Epithelial cell of esophagus (primary cell): ENCODE measurements around the gene ZC2HC1B.

Experiments used
- DNase-seq: peaks from one replicate; pipeline ENCODE4 v3.0.0; 2010; ENCODE audit warnings: low read depth
- H3K4me3 ChIP-seq: 2 replicates; pipeline ENCODE4 v1.5.1; 2011; ENCODE audit warnings: mild to moderate bottlenecking, low read length, control low read depth
- CTCF ChIP-seq: IDR thresholded peaks from 2 replicates; pipeline ENCODE4 v1.5.1; 2011; ENCODE audit warnings: low read depth, mild to moderate bottlenecking, low read length, control low read depth, inconsistent platforms; ENCODE audit not compliant: insufficient read depth; ENCODE audit errors: missing control alignments

ZC2HC1B gene

GRCh38 chr6:143864234-143864633 lies at the start of gene ZC2HC1B:
Gene ZC2HC1B (plus strand): TSS chr6:143864474. CDS start chr6:143864540, 66 bp downstream.
- H3K4me3 ChIP-seq: no peak within 1 kb of the TSS
- no peak for TF ChIP-seq CTCF
- no peak for DNase-seq

GRCh38 chr6:143817621-143818020 lies 46.7 kb upstream of the ZC2HC1B start:
- DNase-seq: no peak
- TF ChIP-seq CTCF: no peak
- H3K4me3 ChIP-seq: no peak overlapping the region

- no peak for TF ChIP-seq CTCF
- no peak overlapping the region for H3K4me3 ChIP-seq
- DNase-seq: no peak
Measured at GRCh38 chr6:143821359-143821758, 42.9 kb upstream of the ZC2HC1B start.

GRCh38 chr6:143822584-143823024 lies 41.7 kb upstream of the ZC2HC1B start:
- H3K4me3 ChIP-seq: no peak overlapping the region
- TF ChIP-seq CTCF: no peak
- peak; percentile 2 for DNase-seq

GRCh38 chr6:143823548-143823947 lies 40.7 kb upstream of the ZC2HC1B start:
- no peak for TF ChIP-seq CTCF
- DNase-seq: peak; percentile 65
- H3K4me3 ChIP-seq: no peak overlapping the region

GRCh38 chr6:143828572-143828971 lies 35.7 kb upstream of the ZC2HC1B start:
- no peak for TF ChIP-seq CTCF
- H3K4me3 ChIP-seq: no peak overlapping the region
- no peak for DNase-seq

GRCh38 chr6:143836150-143836549 lies 28.1 kb upstream of the ZC2HC1B start:
- DNase-seq: no peak
- no peak overlapping the region for H3K4me3 ChIP-seq
- no peak for TF ChIP-seq CTCF
